GM12878 (cell line): Measurements from ENCODE around the gene AJM1.

Source experiments
- BHLHE40 ChIP-seq, 2 experiments: fragments of 450-650 bp in 1 of 2; IDR thresholded peaks; 2 replicates each; pipeline ENCODE4 v1.6.1; 2011 to 2017; ENCODE audit warnings: low read depth in 2 of 2, borderline replicate concordance in 1 of 2, improper control_type of control experiment in 1 of 2, low read length in 1 of 2, mild to moderate bottlenecking in 1 of 2
- CHD4 ChIP-seq: fragments of 200-600 bp; sonication (generic); IDR thresholded peaks from 2 replicates; pipeline ENCODE4 v1.6.1; 2016; ENCODE audit warnings: mild to moderate bottlenecking
- EP300 ChIP-seq, 2 experiments: fragments of 150-350 bp in 1 of 2; IDR thresholded peaks; 2 replicates each; pipeline ENCODE4 v1.6.1; 2011 to 2012; ENCODE audit warnings: low read depth in 2 of 2, low read length in 2 of 2, borderline replicate concordance in 1 of 2, improper control_type of control experiment in 1 of 2, inconsistent platforms in 1 of 2; ENCODE audit not compliant: control insufficient read depth in 1 of 2
- EZH2 ChIP-seq: IDR thresholded peaks from 2 replicates; pipeline ENCODE4 v1.6.1; 2012; ENCODE audit warnings: low read depth, mild to moderate bottlenecking, control low read depth, inconsistent platforms, low read length, borderline replicate concordance; ENCODE audit not compliant: control insufficient read depth
- MXI1 ChIP-seq: fragments of 150-350 bp; IDR thresholded peaks from 2 replicates; pipeline ENCODE4 v1.6.1; 2011; ENCODE audit warnings: low read depth, mild to moderate bottlenecking, inconsistent platforms, low read length, improper control_type of control experiment
- POLR2A ChIP-seq: IDR thresholded peaks from 2 replicates; pipeline ENCODE4 v1.6.1; 2011; ENCODE audit warnings: low read depth, mild to moderate bottlenecking, low read length
- RAD21 ChIP-seq: IDR thresholded peaks from 2 replicates; pipeline ENCODE4 v1.6.1; 2011; ENCODE audit warnings: mild to moderate bottlenecking, low read depth, low read length, moderate library complexity; ENCODE audit not compliant: insufficient read depth
- SIN3A ChIP-seq: IDR thresholded peaks from 2 replicates; pipeline ENCODE4 v1.6.1; 2012; ENCODE audit warnings: low read depth, low read length, improper control_type of control experiment
- TF ChIP-seq, protein P1 (sequence below), 3 experiments: IDR thresholded peaks in 2 of 3; conservative IDR thresholded peaks in 1 of 3; 2 replicates each; pipeline ENCODE4 v1.5.1; 2011; ENCODE audit warnings: low read depth in 3 of 3, low read length in 3 of 3, mild to moderate bottlenecking in 3 of 3, control low read depth in 2 of 3, moderate library complexity in 2 of 3, inconsistent platforms in 1 of 3, mixed read lengths in 1 of 3; ENCODE audit not compliant: control insufficient read depth in 2 of 3, insufficient read depth in 1 of 3; ENCODE audit errors: extremely low read depth in 1 of 3

DNA sequence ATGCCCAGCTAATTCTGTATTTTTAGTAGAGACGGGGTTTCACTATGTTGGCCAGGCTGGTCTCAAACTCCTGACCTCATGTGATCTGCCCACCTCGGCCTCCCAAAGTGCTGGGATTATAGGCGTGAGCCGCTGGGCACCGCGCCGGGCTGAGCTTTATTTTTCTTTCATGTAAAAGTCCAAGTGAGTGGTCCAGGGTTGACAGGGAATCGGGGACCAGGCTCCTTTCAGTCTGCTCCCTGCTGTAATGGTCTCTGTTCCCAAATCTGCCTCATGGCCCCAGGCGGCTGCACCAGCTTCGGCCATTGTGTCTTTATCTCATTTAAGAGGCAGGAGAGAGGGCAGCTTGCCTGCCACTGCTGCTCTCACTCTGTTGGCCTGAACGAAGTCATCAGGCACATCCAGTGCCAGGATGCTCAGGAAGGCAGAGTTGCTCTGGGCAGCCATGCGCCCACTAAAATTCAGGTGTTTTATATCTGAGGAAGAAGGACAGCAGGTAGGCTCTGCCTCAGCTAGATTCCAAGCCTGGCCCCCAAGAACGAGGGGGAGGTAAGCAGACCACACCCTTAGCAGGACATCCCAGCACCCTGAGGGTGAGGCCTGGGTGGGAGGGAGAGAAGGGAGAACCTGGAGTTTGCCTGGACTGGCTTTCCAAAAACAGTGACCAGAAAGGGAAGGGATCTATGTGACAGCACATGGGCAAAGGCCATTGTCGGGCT, 47.8 kb upstream of the AJM1 start:
- TF ChIP-seq POLR2A (no peak), MXI1 (no peak), EP300 (IDR thresholded peaks at IDR 0.05; ENCODE audit: borderline replicate concordance in 1 of 2, control insufficient read depth in 1 of 2, low read depth in 2 of 2, low read length in 2 of 2) (no peak), CHD4 (no peak), EZH2 (no peak), SIN3A (no peak), BHLHE40 (IDR thresholded peaks at IDR 0.05; ENCODE audit: borderline replicate concordance in 1 of 2, low read depth in 2 of 2, low read length in 1 of 2) (no peak), RAD21 (no peak)
- TF ChIP-seq, protein P1, sequence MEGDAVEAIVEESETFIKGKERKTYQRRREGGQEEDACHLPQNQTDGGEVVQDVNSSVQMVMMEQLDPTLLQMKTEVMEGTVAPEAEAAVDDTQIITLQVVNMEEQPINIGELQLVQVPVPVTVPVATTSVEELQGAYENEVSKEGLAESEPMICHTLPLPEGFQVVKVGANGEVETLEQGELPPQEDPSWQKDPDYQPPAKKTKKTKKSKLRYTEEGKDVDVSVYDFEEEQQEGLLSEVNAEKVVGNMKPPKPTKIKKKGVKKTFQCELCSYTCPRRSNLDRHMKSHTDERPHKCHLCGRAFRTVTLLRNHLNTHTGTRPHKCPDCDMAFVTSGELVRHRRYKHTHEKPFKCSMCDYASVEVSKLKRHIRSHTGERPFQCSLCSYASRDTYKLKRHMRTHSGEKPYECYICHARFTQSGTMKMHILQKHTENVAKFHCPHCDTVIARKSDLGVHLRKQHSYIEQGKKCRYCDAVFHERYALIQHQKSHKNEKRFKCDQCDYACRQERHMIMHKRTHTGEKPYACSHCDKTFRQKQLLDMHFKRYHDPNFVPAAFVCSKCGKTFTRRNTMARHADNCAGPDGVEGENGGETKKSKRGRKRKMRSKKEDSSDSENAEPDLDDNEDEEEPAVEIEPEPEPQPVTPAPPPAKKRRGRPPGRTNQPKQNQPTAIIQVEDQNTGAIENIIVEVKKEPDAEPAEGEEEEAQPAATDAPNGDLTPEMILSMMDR (IDR thresholded peaks at IDR 0.05 in 2 of 3, conservative IDR thresholded peaks at IDR 0.05 in 1 of 3; ENCODE audit: control insufficient read depth in 2 of 3, extremely low read depth in 1 of 3, insufficient read depth in 1 of 3, low read depth in 3 of 3, low read length in 3 of 3), result no peak
